ENCODE results near the gene STAT5B. TPM values are rescaled to one million over a fixed set of nuclear protein-coding genes. Genes with fewer than 3 reads are reported as not detected.

STAT5B gene
- total and polyA plus RNA-seq, 9 of the 15 experiments (the other 6 are each of a cell fraction or from before 2014, with no cell fraction given): 20.8 to 176 (median 92.4) TPM

DNA sequence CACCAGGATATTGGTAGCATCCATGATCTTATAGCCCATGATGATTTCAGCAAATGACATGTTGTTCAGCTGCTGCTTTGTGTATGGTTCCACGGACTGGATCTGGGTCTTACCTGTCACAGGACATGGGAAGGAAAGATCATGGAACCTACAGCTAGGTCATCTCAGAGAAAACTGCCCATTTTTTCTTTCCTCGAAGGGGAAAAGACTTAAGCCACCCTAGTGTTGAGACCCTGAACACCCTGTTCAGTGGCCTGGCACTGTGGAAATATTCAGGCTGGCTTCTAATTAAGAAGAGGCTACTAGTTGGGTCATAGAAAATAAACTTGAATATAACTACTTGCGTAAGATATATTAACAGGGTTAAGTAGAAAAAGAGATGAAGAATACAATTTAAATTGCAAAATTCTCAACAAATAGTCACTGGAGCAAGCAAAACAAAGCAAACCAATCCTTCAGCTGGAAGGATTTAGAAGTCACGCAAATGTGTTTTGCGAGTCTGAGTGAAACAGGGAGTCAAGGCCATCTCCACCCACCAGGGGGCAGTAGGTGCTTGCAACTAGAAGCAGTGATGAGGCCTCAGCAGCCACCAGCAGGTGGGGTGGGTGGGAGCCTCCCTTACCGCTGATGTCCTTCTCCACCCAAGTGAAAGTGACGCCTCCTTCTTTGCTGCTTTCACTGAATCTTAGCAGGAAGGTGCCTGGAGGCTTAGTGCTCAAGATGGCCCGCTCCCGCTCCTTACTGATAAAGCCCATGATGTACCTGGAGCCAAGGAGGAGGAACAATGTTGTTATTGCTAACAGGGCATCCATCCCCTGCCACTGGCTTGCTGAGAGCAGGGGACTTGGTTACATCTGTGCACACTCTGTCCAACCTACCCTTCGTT is 46.4 kb upstream of the STAT5B start (continued):
- TF ChIP-seq ZNF707 (CRISPR knock-in tag; conservative IDR thresholded peaks at IDR 0.05): no peak
- no peak; the same call in 1 of the 2 replicates for TF ChIP-seq FOSL1 (tag; conservative IDR thresholded peaks at IDR 0.05)
- TF ChIP-seq RBM17 (IDR thresholded peaks at IDR 0.05; ENCODE audit: borderline replicate concordance, low read depth, low read length): no peak
- TF ChIP-seq ZNF124 (CRISPR knock-in tag; IDR thresholded peaks at IDR 0.05): no peak
- TF ChIP-seq ZKSCAN1 (IDR thresholded peaks at IDR 0.05; ENCODE audit: low read depth, low read length): peak; percentile 80
- TF ChIP-seq ZNF408 (CRISPR knock-in tag; IDR thresholded peaks at IDR 0.05; ENCODE audit: low read depth): no peak
- no peak for TF ChIP-seq ZKSCAN3 (CRISPR knock-in tag; IDR thresholded peaks at IDR 0.05)
- TF ChIP-seq, protein P1, sequence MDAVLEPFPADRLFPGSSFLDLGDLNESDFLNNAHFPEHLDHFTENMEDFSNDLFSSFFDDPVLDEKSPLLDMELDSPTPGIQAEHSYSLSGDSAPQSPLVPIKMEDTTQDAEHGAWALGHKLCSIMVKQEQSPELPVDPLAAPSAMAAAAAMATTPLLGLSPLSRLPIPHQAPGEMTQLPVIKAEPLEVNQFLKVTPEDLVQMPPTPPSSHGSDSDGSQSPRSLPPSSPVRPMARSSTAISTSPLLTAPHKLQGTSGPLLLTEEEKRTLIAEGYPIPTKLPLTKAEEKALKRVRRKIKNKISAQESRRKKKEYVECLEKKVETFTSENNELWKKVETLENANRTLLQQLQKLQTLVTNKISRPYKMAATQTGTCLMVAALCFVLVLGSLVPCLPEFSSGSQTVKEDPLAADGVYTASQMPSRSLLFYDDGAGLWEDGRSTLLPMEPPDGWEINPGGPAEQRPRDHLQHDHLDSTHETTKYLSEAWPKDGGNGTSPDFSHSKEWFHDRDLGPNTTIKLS (IDR thresholded peaks at IDR 0.05; ENCODE audit: borderline replicate concordance, low read depth): no peak; the same call in 1 of the 2 replicates
- no peak for TF ChIP-seq IFI16 (CRISPR knock-in tag; IDR thresholded peaks at IDR 0.05)
- no peak for TF ChIP-seq GATA2 (CRISPR knock-in tag; IDR thresholded peaks at IDR 0.05)
- no peak for TF ChIP-seq DDX20 (tag; IDR thresholded peaks at IDR 0.05; ENCODE audit: low read depth)
- TF ChIP-seq, protein P2, sequence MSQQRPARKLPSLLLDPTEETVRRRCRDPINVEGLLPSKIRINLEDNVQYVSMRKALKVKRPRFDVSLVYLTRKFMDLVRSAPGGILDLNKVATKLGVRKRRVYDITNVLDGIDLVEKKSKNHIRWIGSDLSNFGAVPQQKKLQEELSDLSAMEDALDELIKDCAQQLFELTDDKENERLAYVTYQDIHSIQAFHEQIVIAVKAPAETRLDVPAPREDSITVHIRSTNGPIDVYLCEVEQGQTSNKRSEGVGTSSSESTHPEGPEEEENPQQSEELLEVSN (IDR thresholded peaks at IDR 0.05; ENCODE audit: borderline replicate concordance in 1 of 2, extremely low read depth in 1 of 2, insufficient read depth in 1 of 2, insufficient read length in 1 of 2, low read depth in 1 of 2, low read length in 1 of 2, poor library complexity in 1 of 2, severe bottlenecking in 1 of 2): peak; percentile 32 to 41
- TF ChIP-seq HOXB6 (CRISPR knock-in tag; IDR thresholded peaks at IDR 0.05; ENCODE audit: borderline replicate concordance): no peak
- TF ChIP-seq EP300 (IDR thresholded peaks at IDR 0.05; ENCODE audit: low read length): no peak; the same call in 1 of the 2 replicates
- no peak for TF ChIP-seq SUPT5H (IDR thresholded peaks at IDR 0.05)
- no peak for TF ChIP-seq CEBPG (CRISPR knock-in tag; IDR thresholded peaks at IDR 0.05)
- no peak for TF ChIP-seq CEBPG (tag; conservative IDR thresholded peaks at IDR 0.05 in 1 of 2, IDR thresholded peaks at IDR 0.05 in 1 of 2)
- peak; percentile 39; the same call in 1 of the 2 replicates for TF ChIP-seq TEAD4 (IDR thresholded peaks at IDR 0.05; ENCODE audit: low read length)
- TF ChIP-seq TEAD4 (CRISPR knock-in tag; IDR thresholded peaks at IDR 0.05; ENCODE audit: borderline replicate concordance): no peak
- TF ChIP-seq, protein P3, sequence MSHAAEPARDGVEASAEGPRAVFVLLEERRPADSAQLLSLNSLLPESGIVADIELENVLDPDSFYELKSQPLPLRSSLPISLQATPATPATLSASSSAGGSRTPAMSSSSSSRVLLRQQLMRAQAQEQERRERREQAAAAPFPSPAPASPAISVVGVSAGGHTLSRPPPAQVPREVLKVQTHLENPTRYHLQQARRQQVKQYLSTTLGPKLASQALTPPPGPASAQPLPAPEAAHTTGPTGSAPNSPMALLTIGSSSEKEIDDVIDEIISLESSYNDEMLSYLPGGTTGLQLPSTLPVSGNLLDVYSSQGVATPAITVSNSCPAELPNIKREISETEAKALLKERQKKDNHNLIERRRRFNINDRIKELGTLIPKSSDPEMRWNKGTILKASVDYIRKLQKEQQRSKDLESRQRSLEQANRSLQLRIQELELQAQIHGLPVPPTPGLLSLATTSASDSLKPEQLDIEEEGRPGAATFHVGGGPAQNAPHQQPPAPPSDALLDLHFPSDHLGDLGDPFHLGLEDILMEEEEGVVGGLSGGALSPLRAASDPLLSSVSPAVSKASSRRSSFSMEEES (CRISPR knock-in tag; IDR thresholded peaks at IDR 0.05): no peak
- no peak for TF ChIP-seq ZNF699 (CRISPR knock-in tag; IDR thresholded peaks at IDR 0.05; ENCODE audit: insufficient replicate concordance)
- TF ChIP-seq SIRT6 (IDR thresholded peaks at IDR 0.05; ENCODE audit: low read depth, low read length): no peak
- TF ChIP-seq, protein P4, sequence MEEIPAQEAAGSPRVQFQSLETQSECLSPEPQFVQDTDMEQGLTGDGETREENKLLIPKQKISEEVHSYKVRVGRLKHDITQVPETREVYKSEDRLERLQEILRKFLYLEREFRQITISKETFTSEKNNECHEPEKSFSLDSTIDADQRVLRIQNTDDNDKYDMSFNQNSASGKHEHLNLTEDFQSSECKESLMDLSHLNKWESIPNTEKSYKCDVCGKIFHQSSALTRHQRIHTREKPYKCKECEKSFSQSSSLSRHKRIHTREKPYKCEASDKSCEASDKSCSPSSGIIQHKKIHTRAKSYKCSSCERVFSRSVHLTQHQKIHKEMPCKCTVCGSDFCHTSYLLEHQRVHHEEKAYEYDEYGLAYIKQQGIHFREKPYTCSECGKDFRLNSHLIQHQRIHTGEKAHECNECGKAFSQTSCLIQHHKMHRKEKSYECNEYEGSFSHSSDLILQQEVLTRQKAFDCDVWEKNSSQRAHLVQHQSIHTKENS (CRISPR knock-in tag; IDR thresholded peaks at IDR 0.05): no peak

Data from K562 (cell line).